ENCODE results near the gene SEPTIN1. TPM values are rescaled to one million over a fixed set of nuclear protein-coding genes. Genes with fewer than 3 reads are reported as not detected.

The SEPTIN1 gene
- total and polyA plus RNA-seq, 2 of the 13 experiments (the other 11 are each of a cell fraction or from before 2014, with no cell fraction given): 0.18 to 0.67 TPM

DNA sequence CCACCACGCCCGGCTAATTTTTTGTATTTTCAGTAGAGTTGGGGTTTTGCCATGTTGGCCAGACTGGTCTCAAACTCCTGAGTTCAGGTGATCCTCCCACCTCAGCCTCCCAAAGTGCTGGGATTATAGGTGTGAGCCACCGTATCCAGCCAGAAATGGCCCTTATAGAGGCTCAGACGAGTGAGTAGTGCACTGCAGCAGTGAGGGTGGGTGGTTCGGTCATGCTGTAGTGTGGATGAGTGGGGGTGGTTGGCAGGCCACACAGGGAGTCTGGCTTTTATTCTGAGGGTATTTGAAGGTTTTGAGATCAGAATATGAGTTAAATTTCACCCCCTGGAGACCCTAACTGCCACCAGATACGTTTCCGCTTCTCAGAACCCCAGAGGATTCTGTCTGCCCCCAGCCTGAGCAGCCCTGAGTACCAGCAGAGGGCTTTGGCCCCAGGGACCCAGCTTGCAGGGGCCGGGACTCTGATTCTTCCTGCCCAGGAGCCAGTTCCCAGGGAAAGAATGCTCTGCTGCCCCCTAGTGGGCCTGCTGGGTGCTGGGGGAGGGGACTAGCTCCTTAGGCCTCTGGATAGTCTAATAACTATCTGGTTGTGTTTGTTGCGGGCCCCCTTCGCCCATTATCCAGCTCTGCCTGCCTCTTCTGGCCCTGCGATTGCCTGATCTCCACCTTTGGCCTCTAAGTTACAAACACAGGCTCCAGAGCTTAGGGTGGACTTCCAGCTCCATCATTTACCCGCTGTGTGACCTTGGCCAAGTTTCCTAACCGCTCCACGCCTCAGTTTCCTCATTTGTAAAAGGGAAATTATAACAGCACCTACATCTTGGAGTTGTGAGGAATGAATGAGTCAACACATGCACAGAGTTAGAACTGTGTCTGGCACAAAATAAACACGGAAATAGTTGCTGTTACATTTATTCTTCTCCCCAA, 27.0 kb upstream of the SEPTIN1 start (continued):
- TF ChIP-seq FOXA1 (IDR thresholded peaks at IDR 0.05) (no peak), FOXA1 (CRISPR knock-in tag; IDR thresholded peaks at IDR 0.05) (no peak), SIX4 (CRISPR knock-in tag; IDR thresholded peaks at IDR 0.05) (peak; percentile 49; the same call in 1 of the 2 replicates), ZNF17 (CRISPR knock-in tag; IDR thresholded peaks at IDR 0.05) (no peak), CCAR2 (optimal IDR thresholded peaks at IDR 0.05; ENCODE audit: low read depth, low read length) (no peak), ISX (CRISPR knock-in tag; conservative IDR thresholded peaks at IDR 0.05) (no peak), EZH2 (conservative IDR thresholded peaks at IDR 0.05; ENCODE audit: low read depth, low read length) (no peak), ZNF776 (CRISPR knock-in tag; IDR thresholded peaks at IDR 0.05) (no peak), ZNF766 (CRISPR knock-in tag; IDR thresholded peaks at IDR 0.05; ENCODE audit: borderline replicate concordance) (peak; percentile 53; the same call in 1 of the 2 replicates), ELF1 (CRISPR knock-in tag; IDR thresholded peaks at IDR 0.05) (0 out of 2 replicates have a peak, but pooled peaks have one; percentile 41), HOXA9 (CRISPR knock-in tag; IDR thresholded peaks at IDR 0.05; ENCODE audit: borderline replicate concordance) (no peak), ZNF451 (CRISPR knock-in tag; IDR thresholded peaks at IDR 0.05) (no peak), ISL2 (CRISPR knock-in tag; IDR thresholded peaks at IDR 0.05) (peak; percentile 47; the same call in 1 of the 2 replicates), RBM22 (optimal IDR thresholded peaks at IDR 0.05; ENCODE audit: low read length) (no peak), ZNF713 (CRISPR knock-in tag; IDR thresholded peaks at IDR 0.05) (0 out of 2 replicates have a peak, but pooled peaks have one; percentile 25), TBX2 (CRISPR knock-in tag; IDR thresholded peaks at IDR 0.05; ENCODE audit: borderline replicate concordance) (0 out of 2 replicates have a peak, but pooled peaks have one; percentile 21)
- TF ChIP-seq, protein P1, sequence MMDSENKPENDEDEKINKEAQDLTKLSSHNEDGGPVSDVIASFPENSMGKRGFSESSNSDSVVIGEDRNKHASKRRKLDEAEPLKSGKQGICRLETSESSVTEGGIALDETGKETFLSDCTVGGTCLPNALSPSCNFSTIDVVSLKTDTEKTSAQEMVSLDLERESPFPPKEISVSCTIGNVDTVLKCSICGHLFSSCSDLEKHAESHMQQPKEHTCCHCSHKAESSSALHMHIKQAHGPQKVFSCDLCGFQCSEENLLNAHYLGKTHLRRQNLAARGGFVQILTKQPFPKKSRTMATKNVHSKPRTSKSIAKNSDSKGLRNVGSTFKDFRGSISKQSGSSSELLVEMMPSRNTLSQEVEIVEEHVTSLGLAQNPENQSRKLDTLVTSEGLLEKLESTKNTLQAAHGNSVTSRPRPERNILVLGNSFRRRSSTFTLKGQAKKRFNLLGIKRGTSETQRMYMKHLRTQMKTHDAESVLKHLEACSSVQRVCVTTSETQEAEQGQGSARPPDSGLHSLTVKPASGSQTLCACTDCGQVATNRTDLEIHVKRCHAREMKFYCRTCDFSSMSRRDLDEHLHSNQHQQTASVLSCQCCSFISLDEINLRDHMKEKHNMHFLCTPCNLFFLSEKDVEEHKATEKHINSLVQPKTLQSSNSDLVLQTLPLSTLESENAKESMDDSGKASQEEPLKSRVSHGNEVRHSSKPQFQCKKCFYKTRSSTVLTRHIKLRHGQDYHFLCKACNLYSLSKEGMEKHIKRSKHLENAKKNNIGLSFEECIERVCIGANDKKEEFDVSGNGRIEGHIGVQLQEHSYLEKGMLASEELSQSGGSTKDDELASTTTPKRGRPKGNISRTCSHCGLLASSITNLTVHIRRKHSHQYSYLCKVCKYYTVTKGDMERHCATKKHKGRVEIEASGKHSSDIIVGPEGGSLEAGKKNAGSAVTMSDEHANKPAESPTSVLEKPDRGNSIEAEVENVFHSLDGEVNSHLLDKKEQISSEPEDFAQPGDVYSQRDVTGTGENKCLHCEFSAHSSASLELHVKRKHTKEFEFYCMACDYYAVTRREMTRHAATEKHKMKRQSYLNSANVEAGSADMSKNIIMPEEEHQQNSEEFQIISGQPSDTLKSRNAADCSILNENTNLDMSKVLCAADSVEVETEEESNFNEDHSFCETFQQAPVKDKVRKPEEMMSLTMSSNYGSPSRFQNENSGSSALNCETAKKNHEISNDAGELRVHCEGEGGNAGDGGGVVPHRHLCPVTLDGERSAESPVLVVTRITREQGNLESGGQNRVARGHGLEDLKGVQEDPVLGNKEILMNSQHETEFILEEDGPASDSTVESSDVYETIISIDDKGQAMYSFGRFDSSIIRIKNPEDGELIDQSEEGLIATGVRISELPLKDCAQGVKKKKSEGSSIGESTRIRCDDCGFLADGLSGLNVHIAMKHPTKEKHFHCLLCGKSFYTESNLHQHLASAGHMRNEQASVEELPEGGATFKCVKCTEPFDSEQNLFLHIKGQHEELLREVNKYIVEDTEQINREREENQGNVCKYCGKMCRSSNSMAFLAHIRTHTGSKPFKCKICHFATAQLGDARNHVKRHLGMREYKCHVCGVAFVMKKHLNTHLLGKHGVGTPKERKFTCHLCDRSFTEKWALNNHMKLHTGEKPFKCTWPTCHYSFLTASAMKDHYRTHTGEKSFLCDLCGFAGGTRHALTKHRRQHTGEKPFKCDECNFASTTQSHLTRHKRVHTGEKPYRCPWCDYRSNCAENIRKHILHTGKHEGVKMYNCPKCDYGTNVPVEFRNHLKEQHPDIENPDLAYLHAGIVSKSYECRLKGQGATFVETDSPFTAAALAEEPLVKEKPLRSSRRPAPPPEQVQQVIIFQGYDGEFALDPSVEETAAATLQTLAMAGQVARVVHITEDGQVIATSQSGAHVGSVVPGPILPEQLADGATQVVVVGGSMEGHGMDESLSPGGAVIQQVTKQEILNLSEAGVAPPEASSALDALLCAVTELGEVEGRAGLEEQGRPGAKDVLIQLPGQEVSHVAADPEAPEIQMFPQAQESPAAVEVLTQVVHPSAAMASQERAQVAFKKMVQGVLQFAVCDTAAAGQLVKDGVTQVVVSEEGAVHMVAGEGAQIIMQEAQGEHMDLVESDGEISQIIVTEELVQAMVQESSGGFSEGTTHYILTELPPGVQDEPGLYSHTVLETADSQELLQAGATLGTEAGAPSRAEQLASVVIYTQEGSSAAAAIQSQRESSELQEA (CRISPR knock-in tag; IDR thresholded peaks at IDR 0.05; ENCODE audit: not compliant biosample characterization): peak; percentile 77
- TF ChIP-seq, protein P2, sequence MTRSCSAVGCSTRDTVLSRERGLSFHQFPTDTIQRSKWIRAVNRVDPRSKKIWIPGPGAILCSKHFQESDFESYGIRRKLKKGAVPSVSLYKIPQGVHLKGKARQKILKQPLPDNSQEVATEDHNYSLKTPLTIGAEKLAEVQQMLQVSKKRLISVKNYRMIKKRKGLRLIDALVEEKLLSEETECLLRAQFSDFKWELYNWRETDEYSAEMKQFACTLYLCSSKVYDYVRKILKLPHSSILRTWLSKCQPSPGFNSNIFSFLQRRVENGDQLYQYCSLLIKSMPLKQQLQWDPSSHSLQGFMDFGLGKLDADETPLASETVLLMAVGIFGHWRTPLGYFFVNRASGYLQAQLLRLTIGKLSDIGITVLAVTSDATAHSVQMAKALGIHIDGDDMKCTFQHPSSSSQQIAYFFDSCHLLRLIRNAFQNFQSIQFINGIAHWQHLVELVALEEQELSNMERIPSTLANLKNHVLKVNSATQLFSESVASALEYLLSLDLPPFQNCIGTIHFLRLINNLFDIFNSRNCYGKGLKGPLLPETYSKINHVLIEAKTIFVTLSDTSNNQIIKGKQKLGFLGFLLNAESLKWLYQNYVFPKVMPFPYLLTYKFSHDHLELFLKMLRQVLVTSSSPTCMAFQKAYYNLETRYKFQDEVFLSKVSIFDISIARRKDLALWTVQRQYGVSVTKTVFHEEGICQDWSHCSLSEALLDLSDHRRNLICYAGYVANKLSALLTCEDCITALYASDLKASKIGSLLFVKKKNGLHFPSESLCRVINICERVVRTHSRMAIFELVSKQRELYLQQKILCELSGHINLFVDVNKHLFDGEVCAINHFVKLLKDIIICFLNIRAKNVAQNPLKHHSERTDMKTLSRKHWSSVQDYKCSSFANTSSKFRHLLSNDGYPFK (CRISPR knock-in tag; IDR thresholded peaks at IDR 0.05; ENCODE audit: borderline replicate concordance): no peak; the same call in 1 of the 2 replicates
